Measurements from ENCODE around the gene LRP1B.

LRP1B gene

DNA sequence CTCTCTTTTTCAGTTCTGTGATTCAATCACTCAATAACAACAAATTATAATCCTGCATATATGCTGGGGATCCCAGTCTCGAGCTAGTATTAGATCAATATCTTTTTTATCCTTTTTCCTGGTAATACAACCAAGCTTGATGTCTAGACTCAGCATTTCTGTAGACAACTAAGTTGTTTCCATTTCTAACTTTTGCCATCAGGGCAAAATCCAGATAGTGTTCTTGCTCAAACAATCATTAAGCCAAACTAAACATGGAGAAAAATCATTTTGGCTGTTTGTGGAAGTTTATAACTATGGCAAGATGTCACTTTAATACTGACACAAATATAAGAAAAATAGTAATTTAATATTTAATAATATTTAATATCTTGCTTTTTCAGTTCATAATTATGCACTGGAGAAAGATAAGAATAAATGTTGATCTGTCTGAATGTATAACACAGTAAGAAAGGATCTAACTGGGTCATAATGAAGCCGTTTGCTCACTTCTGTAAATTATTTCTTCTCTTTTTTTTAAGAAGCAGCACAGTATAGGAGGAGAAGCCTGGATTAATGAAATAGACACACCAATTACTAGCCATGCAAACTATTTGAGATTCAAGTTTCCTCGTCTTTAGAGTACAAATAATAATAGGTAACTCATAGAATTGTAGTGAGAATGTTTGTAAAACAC lies 979.1 kb downstream of the LRP1B start:
- DNase-seq (ENCODE audit: low read depth in 2 of 2), result no peak

DNA sequence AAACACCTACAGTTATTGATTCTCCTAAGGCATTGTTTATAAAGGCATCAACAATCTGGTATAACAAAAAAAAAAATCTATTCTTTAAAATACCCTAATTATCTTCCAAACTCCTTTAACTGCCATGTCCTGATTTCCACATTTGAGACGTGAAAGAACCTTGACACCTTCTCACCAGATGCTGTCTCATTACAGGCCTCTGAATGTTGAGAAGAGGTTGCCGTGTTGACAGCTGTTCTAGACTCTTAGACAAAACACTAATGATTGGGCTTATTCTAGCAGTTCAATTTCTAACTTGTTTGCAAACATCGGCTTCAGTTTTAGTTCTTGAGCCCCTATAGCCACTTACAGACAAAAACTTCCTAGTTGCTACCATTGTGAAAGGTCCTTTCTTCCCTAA lies 988.8 kb downstream of the LRP1B start:
- DNase-seq (ENCODE audit: low read depth in 2 of 2), result no peak

DNA sequence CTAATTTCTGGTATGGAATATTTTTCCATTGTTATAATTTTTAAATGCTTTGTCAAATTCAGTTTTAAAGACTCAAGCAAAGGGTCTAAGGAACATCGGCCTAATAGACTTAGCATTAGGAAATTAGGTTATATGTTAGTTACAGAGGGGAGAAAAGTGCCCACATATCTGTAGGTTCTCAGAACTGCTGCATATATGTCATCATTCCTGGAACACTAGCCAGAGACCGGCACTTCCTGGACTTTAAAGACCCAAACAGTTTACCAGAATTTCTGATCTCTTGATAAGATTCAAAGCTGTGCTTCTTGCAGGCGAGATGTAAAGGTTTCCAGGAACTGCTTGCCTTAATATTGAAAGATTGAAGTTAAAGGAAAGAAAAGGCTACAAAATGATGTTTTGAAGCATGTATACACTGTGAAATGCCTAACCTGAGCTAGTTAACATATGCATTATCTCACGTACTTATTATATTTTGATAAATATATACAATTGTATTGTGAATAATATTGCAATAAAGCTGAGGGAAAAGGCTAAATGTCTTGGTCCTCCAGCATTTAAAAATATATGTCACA lies 993.6 kb downstream of the LRP1B start:
- no peak for DNase-seq (ENCODE audit: low read depth in 2 of 2)

DNA sequence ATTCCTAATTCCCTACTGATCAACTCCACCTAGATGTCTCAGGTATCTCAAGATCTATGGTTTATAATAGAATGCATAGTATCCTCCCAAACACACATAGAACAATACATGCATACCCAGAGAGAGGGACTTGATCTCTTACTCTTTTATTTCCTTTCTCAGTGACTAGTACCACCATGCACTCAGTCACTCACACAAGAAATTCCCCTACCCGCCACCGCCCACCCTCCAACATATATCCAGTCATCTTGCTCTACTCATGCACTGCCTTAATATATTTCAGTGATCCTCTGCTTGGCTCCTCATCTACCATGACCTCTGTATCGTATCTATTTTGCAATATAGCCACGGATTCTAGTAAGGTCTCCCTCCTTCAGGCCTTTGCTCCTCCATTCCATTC lies 996.9 kb downstream of the LRP1B start:
- no peak for DNase-seq (ENCODE audit: low read depth in 2 of 2)

DNA sequence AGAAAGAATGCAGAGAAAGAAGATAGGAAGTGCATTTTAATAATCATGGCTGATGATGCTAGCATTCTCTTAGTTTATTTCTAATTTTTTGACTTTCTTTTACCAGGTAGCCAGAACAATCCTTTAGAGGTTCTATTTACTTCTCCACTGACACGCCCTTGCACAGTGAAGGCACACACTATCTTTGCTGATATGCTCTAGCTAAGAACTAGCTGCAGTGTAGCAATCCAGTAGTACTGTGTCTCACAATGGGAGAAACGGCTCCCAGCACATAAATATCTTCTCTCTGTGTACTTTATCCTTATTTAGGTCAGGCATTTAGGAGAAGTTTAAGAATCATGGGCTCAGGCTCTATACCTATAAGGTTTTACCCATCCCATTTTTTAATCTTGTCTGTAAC lies 1005.4 kb downstream of the LRP1B start:
- no peak for DNase-seq (ENCODE audit: low read depth in 2 of 2)

DNA sequence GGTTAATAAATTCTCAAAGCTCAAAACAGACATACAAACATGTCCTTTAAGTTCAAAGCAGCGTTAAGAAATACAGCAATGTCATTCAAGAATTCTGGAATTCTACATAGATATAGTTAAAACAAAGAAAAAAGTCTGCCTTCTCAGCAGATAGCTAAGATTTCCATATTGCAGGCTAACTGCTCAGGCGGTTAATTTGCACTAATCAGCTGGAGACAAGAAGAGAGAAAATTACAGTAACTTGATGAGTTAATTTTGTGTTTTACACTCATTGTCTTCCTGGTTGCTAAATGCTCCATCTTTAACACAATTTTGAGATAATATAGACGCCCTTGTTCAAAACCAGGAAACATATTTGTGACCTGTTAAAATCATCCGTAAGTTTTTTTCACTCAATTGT lies 1012.0 kb downstream of the LRP1B start:
- DNase-seq (ENCODE audit: low read depth in 2 of 2), result no peak

DNA sequence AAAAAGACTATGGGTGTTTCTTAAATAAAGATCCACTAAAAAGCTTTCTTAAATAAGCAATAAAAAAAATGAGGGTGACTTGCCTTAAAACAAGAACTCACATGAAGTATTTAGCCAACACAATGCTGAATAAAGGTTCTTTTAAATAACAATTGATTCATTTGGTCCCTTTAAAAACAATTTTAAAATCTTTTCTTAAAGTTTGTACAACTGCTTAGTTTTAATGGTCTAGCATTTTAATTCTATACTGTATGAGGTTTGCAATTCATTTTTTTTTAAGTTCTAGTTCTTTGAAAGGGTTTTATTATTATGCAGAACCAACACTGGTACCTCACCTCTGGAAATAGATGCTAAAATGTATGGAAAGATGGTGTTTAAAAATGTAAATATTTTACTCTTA lies 1017.5 kb downstream of the LRP1B start:
- no peak for DNase-seq (ENCODE audit: low read depth in 2 of 2)

DNA sequence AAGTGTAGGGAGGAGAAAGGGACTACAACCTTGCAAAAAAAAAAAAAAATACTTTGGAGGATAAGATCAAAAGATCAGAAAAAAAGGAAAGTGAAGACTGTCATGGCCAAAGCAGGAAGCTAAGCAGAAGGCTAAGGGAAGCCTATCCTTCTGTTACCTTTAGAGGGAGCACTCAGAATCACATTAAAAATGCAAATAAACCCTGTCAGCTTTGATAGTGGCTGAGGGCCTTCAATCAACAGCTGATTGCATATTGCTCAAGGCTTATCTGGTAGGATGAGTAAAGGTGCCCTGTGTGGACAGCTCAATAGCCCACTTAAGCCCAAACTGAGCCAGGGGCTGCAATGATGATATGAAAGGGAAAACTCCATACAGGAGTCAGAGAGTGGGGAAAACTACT lies 1021.2 kb downstream of the LRP1B start:
- DNase-seq (ENCODE audit: low read depth in 2 of 2), result no peak

DNA sequence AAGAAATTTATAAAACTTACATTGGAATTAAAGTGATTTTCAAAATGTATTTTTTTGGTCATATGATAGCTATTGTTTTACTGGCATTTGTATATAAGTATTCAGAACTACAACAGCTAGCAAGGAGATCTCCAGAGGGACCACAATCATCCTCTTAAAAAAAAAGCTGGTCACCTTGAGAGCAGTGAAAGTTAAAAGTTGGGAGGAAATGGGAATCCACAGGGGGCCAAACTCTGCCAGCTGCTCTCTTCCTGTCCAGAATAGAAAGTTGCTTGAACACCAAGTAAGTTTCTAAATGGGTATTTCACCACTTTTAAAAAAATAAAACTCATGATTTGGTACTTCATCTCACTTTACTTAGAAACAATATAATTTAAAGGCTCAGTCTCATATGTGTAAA lies 1025.1 kb downstream of the LRP1B start:
- no peak for DNase-seq (ENCODE audit: low read depth in 2 of 2)

DNA sequence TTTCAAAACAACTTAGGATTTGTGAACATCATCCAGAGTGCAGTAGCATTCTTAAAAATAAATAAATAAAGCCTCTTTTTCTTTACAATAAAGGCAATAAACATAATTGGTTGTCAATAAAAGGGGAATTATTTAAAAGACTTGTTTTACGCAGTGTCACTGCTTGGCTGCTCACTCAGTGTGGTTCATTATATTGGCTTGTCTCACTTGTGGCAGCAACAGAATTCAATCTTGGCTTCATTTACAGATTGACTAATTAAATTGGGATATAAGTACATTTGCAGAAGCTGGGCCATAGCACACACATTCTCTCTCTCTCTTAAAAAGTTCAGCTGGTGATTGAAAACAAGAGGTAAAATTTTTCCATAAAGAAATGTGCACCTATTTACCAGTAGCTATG lies 1027.6 kb downstream of the LRP1B start:
- DNase-seq (ENCODE audit: low read depth in 2 of 2), result no peak

DNA sequence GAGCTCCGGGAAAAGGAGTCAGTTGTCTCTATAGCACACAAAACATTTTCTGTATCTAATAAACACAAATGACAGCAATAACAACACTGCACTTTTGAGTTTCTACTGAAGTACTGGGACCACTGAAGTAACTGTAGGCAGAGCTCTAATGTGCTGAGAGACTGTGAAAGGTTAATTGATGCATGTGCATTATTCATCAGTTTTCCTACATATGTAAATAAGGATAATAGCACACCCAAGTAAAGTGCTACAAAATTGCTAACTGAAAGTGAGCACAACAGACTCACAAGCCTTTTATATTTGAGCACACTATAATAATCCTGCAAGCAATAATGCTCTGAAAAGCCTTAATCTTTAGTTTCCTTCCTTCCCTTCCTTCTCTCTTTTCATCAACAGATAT lies 1051.6 kb downstream of the LRP1B start:
- no peak for DNase-seq (ENCODE audit: low read depth in 2 of 2)

DNA sequence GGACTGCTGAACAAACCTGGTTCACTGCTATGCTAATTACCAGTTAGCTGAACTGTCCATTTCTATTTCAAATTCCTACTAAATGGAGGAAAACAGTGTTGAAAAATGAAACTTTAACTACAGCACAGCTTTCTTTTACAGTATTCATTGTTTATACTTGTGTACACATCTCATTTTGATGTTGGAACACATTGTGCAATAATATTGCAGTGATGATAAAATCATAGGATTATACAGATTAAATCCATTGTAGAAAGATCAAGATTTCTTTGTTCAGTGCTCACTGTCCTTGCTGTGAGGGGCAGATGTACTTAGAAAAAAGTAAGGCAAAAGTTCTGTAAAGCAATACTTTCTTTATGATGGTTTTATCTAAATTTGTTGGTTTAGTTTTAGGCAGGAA lies 1055.1 kb downstream of the LRP1B start:
- DNase-seq (ENCODE audit: low read depth in 2 of 2), result no peak

DNA sequence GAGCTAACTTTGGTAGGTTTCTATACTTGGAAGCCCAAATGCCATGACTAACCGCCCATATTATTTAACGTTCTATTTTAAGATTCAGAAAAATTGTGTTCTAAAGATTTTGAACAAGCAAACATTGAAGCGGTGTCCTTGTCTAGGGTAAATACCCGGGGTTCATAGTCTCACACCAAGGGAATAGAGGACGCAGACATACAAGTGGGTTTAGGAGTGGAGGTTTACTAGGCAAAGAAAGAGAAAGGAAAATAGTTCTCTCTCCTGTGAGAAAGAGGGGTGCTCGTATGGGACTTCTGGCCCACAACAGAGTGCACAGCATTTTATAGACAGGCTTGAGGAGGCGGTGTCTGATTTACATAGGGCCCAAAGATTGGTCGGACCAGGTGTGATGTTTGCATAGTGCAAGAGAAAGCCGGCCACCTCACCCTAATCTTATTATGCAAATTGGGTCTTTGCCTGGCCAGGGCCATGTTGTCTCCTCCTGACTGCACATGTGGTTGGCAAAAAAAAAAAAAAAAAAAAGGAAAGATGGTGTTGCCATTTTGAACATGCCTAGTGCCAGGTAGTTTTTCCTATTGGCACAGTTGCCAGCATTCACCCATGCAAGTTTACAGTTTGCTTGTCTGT lies 1062.6 kb downstream of the LRP1B start:
- DNase-seq (ENCODE audit: low read depth in 2 of 2), result no peak

DNA sequence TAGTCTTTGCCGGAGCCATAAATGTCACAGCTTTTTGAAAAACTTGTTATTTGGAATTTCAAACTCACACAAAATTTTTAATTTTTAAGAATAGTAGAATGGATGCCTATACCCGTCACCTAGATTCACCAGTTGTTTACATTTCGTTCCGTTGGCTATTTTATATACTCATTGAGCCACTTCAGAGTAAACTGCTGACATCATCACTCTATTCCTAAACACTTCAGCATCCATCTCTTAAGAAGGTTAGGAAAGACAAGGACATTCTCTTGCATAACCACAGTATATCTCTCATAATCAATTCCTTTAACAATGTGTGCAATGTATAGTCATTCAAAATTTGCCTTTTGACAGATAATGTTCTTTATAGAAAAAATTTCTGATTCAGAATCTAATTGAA lies 1065.8 kb downstream of the LRP1B start:
- DNase-seq (ENCODE audit: low read depth in 2 of 2), result no peak

DNA sequence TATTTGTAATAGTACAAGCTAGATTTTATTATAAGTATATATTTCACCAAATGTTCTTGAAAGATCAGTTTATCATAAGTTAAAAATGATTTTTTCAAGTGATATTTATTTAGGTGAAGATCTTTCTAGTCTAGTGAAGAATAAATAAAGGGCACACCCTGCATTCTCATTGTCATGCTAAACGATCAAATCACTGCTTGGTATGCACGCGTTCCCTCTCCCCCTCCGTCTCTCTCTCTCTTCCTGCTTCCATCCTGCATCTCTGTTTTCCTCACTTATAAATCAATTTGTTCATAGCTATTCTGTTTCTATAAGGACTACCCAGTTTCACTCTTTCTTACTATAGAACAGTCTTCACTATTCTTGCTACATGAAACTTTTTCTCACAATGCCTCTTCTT lies 1067.4 kb downstream of the LRP1B start:
- DNase-seq (ENCODE audit: low read depth in 2 of 2), result no peak

DNA sequence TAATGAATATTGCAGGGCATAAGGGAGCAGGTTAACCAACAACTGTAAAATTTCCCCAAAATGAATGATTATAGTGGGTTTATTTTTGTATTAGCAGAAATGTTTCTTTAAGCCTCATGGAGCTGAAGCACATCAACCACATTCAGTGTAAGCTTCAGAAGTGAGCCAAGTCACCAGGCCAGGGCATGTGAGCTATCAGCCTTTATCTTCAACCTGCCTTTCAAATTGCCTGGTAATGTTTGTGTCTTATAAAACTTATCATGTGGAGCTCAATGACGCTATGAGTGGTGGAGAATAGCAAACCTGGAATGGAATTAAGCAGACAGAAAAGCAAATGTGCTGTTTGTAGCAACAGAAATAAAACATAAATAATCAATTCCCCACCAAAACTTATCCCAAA lies 1068.4 kb downstream of the LRP1B start:
- DNase-seq (ENCODE audit: low read depth in 2 of 2), result no peak

DNA sequence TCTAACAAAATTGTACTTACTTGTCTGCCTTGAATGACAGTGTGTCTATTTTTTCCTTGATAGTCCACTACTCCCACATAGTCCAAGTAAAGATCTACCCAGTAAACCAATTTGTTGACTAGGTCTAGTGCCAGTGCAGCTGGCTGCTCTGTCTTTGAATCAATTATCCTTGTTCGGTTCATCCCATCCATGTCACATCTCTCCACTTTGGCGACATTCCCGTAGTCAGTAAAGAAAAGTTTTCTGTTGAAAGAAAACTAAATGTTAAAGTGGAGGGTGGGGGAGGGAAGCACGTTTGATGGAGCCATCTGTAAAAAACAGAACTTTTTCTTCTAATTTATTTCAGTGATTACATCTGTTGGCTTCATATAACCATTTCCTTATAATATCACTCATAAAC lies 1068.8 kb downstream of the LRP1B start:
- DNase-seq (ENCODE audit: low read depth in 2 of 2), result no peak

DNA sequence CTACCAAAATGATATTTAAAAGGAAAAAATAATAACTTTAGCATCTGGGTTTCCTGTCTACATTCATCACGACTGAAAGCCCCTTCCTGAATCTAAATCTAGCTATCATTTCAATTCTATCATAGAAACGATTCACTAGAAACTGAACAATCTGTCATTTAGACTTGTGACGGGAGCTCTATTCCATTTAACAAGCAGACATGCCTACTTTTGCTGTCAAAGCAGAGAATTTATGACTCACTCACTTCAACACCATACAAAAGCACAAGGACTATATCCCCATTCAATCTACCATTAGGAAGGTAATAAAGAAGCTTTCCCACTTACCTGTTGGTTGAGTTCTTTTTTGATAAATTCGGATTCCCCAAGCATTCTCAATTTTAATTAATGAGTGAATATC lies 1072.3 kb downstream of the LRP1B start:
- DNase-seq (ENCODE audit: low read depth in 2 of 2), result no peak

DNA sequence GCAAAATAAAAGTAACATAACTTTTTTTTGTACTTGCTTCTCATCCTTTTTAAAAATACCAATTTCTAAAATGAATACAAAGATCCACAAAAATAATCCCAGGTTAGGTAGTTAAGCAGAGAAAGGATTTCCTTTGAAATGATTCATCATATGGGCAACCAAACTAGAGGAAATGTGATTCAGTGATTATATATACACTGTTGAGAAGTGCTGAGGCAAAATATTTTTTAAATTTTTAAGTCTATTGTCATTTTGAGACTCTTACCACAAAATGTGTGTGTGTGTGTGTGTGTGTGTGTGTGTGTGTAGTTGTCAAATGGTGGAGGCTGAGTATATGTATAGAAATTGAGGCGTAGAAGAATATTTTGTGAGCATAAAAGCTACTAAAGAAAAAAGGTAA lies 1075.3 kb downstream of the LRP1B start:
- DNase-seq (ENCODE audit: low read depth in 2 of 2), result no peak

DNA sequence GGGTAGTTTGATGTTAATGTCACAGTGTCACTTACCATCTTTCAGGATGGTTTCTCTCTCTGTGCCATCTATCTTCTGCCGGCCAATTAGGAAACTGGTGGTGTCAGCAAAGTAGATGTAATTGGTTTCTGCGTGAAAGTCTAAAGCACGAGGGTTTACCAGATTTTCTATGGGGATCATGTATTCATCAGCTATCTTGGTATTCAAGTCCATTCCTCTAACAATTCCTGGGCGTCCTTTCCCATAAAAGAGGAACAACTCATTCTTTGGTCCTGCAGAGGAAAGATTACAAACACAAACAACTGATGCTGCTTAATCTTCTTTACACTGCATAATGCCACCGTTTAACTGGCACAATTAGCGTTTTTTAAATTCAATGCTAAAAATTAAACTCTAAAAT lies 1081.9 kb downstream of the LRP1B start:
- no peak for DNase-seq (ENCODE audit: low read depth in 2 of 2)

DNA sequence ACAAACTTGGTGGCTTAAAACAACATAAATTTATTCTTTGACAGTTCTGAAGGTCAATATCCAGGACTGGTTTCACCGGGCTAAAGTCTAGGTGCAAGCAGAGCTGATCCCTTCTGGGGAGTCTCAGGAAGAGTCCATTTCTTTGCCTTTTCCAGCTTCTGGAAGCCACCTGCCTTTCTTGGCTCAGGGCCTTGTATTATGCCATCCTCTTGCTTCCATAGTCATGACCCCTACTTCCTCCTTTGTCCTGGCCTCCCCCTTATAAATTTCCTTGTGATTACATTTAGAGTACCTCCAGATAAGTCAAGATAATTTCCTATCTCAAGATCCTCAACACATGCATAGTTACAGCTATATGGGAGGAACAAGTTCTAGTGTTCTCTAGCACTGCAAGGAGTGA lies 1089.5 kb downstream of the LRP1B start:
- no peak for DNase-seq (ENCODE audit: low read depth in 2 of 2)

DNA sequence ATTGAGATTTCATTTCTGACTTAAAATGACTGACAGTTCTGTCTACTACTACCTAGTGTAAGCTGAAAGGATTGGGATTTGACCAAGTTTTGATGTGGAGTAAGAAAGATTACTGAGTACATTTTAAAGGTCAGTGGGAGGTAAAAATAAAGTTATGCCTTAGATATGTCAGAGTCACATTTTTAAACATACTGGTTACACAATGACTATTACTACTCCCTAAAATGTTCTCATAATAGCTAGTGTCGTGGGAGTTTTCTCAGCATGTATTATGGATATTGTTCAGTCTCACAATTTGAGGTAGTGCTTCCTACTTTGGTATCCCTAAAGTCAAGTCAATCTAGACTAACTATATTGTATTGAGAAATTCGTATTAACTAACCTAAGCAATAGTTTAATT lies 1092.5 kb downstream of the LRP1B start:
- no peak for DNase-seq (ENCODE audit: low read depth in 2 of 2)

DNA sequence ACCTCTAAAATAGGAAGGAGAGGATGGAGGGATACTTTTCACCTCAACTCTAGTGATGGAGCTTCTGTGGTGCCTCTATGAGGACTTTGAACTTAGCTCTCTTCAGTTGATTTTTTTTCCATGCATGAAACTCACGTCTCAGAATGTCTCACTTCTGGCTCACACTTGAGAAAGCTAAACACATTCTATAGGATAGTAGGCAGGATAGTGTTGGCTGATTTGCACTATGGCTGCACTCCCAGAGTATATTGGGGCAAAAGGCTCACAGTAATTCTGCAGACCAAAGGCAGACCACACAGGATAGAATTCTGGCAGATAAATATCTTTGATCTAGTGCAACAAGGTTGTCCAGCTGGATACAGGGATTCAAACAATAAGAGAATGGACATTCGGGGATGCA lies 1093.5 kb downstream of the LRP1B start:
- DNase-seq (ENCODE audit: low read depth in 2 of 2), result no peak

All from stimulated activated CD8-positive, alpha-beta memory T cell treated with anti-CD3 and anti-CD28 coated beads, Interleukin-7, amount 100 ng/mL, for 4 hours (primary cell).